ENCODE results near the gene PRCD. TPM values are rescaled to one million over a fixed set of nuclear protein-coding genes. Genes with fewer than 3 reads are reported as not detected.

Gene PRCD
- not detected in 2 replicates for total RNA-seq (2014; rRNA removed; shearing (Covaris generic))

DNA sequence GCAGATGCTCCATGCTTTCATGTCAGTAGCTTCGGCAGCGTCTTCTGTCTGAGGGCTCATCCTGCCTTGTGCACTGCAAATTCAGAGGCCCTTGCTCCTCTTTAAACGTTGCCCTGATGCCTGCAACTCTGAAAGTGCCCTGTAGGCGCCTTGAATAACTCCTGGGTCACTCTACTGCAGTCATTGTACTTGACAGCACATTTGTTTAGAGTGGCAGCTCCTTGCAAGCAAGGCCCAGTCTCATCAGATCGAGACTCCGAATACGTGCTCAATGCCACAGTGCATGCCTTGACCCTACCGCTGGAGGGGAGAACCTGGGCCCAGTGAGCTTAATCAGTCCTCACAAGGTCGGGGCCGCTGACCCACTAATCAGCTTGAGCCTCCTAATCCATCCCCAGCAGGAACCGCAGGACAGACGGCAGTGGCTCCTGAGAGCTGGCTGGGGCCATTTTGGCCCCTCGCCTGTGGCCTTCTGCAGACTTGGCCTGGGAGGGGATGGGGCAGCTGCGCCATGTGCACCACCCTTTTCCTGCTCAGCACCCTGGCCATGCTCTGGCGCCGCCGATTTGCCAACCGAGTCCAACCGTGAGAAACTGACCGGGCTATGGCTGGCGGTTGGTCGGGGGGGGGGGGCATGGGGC, at the start of gene PRCD:
PRCD (plus strand) TSS at position 414 of the 641 bp plus-strand sequence; CDS start at position 512, 98 bp downstream.
- no peak for DNase-seq (ENCODE audit: low spot score)

GRCh38 chr17:76490112-76490710, 49.6 kb upstream of the PRCD start:
- DNase-seq (ENCODE audit: low spot score) = no peak

DNA sequence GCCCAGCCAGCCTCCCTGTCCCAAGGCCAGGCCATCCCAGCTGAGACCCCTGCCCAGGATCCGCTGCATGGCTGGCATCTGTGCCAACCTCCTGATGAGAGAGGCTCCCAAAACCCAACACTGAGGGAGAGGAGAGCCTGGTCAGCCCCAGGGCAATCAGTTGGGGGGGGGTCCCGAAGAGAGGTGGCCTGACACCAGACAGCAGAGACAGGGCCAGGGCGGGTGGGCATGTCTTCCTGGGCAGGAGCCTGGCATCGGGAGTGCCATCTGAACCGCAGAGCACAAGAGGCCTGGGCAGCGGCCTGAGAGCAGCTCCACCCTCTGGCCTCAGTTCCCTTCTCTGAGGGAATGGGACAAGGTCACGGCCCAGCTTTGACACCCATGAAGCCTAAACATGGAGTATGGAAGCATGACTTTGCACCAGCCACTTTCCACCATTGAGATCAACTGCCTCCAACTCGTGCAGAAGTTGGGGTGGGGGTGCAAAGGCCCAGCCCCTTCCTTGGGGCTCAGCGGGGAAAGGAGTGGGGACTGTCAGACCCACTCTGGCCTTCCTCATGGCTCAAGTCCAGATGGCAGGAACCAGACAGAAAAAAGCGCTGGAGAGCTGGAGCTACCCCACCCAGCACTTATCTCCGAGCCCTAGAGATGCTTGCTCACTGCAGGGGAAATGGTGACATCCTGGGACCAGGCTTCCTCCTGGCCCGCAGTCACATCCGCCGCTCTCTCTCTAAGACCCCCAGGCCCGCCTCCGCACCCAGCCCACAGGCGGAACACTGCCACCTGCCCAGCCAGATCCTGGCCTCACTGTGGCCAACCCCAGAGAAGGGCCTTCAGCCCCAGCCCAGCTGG, 48.3 kb upstream of the PRCD start:
- DNase-seq (ENCODE audit: low spot score) = no peak

- DNase-seq (ENCODE audit: low spot score) = peak; percentile 23
Measured at GRCh38 chr17:76492123-76492988, 47.5 kb upstream of the PRCD start.

- DNase-seq (ENCODE audit: low spot score) = no peak
Measured at GRCh38 chr17:76492989-76493501, 46.8 kb upstream of the PRCD start.

- DNase-seq (ENCODE audit: low spot score) = no peak
Measured at GRCh38 chr17:76493505-76494167, 46.2 kb upstream of the PRCD start.

DNA sequence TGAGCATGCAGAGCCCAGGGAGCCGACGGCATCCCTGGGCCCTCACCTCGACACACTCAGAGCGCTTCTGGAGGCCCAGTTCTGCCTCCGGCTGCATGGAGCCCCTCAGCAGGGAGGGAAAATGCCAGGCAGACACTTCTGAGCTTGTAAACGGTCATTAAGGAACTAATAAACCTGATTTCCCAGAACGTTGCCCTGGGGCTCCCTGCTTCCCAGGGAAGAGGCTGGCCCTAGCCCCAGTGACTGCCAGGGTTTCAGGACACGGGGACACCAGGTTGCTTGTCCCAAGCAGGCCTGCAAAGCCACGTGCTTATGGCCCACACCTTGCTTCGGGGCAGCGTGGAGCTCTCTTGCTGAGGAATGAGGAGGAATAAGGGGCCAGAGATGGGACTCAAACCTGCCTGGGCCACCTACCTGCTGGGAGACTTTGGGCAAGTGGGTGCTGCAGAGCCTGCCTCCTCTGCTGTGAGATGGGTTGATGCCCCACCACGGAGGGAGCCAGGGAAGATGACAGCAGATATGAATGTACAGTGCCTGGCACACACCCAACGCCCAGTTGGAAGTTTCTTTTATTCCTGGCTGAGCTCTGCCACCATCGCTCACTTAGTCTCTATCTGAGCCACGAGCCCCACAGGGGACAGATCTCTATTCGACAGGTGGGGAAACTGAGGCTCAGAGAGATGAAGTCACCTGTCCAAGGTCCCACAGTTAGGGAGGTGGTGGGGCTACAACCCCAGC, 44.0 kb upstream of the PRCD start:
- DNase-seq (ENCODE audit: low spot score) = no peak

DNA sequence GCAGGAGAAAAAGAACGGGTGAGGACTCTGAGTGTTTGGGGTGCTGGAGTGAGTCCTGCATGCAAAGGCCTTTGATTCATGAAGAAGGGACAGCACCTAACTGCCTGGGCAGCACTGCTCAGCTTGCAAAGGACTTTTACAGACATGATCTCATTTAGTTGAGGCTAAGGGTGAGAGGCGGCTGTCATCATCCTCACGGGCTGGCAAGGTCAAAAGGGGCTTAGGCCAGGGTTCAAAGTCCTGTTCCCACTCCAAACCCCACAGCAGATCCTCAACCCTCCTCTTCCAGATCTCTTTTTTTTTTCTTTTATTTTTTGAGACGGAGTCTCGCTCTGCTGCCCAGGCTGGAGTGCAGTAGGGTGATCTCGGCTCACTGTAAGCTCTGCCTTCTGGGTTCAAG, 43.4 kb upstream of the PRCD start:
- no peak for DNase-seq (ENCODE audit: low spot score)

GRCh38 chr17:76497699-76497978, 42.2 kb upstream of the PRCD start:
- DNase-seq (ENCODE audit: low spot score) = no peak

DNA sequence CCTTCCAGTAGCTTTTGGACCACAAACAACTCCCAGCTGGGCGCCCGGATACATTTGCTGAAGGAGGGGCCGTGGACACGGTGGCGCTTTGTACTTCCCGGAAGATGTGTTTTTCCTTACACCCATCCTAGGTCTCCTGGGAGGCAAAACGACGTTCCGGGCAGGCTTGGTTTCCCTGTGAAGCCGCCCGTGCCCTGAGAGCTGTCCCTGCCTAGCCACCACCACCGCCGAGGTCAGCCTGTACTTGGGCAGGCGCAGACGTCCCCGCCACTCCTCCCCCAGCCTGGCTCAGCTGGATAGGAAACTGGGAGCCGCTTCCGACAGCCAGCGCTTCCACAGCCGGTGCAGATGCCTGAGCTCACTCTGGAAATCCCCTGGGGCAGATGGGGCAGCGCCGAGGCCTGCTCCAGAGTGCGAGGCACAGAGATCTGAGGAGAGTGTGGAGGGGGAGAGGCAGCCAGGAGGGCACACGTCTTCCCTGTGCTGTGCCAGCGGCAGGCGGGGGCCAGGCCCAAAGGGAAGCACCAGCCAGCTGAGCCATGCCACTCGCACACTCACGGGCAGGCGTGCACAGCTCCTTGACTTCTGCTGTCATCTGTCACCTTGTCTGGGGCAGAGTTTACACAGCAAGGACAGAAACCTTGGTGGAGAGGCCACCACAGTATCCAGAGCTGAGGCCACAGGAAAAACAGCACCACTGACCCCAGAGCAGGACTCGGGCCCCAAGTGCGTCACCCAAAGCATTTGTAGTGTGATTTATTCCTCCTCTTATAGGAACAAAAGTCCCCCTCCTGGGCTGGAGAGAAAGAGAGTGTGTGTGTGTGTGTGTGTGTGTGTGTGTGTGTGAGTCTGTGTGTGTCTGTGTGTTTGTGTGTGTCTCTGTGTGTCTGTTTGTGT, 41.6 kb upstream of the PRCD start:
- DNase-seq (ENCODE audit: low spot score) = peak; percentile 69

DNA sequence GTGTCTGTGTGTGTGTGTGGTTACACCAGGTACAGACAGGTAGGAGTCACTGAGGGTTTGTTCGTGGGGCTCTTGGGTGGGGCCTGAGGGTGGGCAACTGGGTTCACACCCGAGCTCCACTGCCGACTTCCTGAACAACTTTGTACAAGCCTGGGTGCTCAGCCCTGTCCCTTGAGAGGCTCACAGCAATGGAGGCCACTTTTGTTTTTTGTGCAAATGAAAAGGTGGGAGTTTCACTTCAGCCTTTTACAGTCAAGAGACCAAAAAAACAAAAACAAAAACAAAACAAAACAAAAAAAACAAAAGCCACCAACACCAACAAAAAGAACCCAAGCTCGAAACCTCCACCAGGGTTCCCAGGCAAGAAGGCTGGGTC, 41.0 kb upstream of the PRCD start:
- DNase-seq (ENCODE audit: low spot score) = no peak

DNA sequence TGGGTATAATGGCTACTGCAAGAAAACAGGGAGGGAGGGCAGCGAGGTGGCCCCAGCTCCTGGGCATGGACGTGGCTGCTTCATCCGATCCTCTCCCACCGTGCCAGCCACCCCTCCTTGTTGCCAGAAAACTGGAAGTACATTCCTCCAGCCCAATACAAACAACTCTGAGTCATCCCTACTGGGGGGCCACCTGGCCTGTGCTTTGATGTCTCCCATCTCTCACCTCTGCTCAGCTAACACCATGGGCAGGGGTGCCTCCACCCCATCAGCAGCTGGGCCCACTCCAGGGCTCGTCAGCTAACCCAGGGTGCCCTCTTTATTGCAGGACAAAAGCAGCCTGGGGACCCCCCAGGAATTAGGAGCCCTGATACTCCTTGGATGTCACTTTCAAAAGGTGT, 40.6 kb upstream of the PRCD start:
- DNase-seq (ENCODE audit: low spot score) = peak; percentile 52

GRCh38 chr17:76500074-76500746, 39.6 kb upstream of the PRCD start:
- peak; percentile 26 for DNase-seq (ENCODE audit: low spot score)

GRCh38 chr17:76500747-76501017, 39.2 kb upstream of the PRCD start:
- no peak for DNase-seq (ENCODE audit: low spot score)

DNA sequence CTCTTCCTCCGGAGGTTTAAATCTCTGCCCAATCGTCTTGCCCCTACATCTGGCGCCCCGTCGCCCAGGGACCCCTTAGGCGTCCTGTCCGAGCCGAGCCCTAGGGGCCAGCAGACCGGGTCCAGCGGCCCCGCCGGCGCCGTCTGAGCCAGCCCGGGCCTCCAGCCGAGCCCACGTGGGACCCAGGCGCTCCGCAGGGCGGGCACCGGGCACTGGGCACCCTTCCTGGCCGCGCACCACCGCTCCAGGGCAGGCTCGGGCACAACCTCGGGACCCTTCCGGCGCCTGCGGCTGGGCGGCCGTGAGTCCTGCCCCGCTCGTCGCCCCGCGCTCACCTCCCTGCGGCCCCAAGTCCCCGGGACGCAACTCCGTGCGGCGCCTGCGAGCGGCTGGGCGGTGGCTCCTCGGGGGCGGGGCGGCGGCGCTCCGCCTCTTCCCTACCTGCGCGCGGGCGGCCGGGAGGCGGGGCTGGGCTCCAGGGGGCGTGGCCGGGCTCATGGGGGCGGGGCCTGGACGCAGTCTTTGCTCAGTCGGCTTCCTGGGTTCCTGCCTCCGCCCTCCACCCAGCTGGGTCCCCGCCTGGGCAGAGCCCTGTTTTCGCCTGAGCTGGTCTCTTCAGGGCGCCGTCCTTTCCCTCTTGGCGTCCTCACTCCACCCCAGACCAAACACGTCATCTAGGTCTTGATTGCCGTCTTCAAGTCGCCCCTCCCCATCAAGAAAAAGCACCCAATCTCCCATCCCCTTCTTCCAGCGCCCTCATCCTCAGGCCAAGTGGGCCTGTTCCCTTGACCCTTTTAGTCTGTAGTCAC, 38.6 kb upstream of the PRCD start, which contains the start of gene RHBDF2:
RHBDF2 (minus strand) TSS at position 406 of the 809 bp plus-strand sequence. CDS start 19,899 bp downstream, outside the sequence.
- DNase-seq (ENCODE audit: low spot score) = peak; percentile 84

DNA sequence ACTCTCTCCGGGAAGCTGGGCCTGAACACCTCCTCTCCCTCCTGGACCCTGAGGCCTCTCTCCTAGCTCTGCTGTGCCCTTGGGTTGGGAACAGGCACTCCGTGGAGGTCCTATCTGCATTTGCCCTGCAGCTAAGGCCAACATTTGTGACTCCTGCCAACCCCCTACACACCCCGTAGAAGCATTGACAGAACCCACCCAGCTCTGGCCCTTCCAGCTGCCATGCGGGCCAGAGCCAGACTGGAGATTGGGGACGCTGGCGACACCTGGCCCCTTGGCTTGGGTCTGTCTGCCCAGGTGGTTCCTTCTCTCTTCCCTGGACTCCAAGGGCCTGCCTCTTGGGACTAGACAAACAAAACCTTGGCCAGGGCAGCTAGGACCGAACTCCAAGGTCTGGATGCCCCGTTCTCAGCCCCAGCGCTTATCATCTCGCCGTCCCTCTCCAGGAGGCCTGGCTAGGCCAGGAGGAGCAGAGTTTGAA, 38.0 kb upstream of the PRCD start:
- no peak for DNase-seq (ENCODE audit: low spot score)

GRCh38 chr17:76502341-76503211, 37.3 kb upstream of the PRCD start:
- no peak for DNase-seq (ENCODE audit: low spot score)

Measured in HT-29 (cell line).